Measurements from ENCODE around the gene GEMIN7. TPM values are rescaled to one million over a fixed set of nuclear protein-coding genes. Genes with fewer than 3 reads are reported as not detected.

Gene GEMIN7
- total and polyA plus RNA-seq, 2 of the 13 experiments (the other 11 are each of a cell fraction or from before 2014, with no cell fraction given), result 24.1 to 30.6 TPM

GRCh38 chr19:45136507-45137178 is 57.6 kb downstream of the GEMIN7 start (continued):
- TF ChIP-seq ZNF687 (CRISPR knock-in tag; IDR thresholded peaks at IDR 0.05), result peak; percentile 46; the same call in 1 of the 2 replicates
- no peak for TF ChIP-seq ZNF138 (CRISPR knock-in tag; IDR thresholded peaks at IDR 0.05; ENCODE audit: low read depth)
- no peak for TF ChIP-seq ZMYM2 (CRISPR knock-in tag; IDR thresholded peaks at IDR 0.05)
- TF ChIP-seq ZNF484 (CRISPR knock-in tag; IDR thresholded peaks at IDR 0.05; ENCODE audit: borderline replicate concordance, low read depth), result no peak
- 0 out of 2 replicates have a peak, but pooled peaks have one; percentile 19 for TF ChIP-seq ZNF768 (CRISPR knock-in tag; IDR thresholded peaks at IDR 0.05)
- TF ChIP-seq ONECUT2 (CRISPR knock-in tag; IDR thresholded peaks at IDR 0.05), result no peak
- no peak for TF ChIP-seq SMC3 (IDR thresholded peaks at IDR 0.05; ENCODE audit: low read length)
- no peak for TF ChIP-seq EZH2 (conservative IDR thresholded peaks at IDR 0.05; ENCODE audit: low read depth, low read length)
- TF ChIP-seq, protein P1, sequence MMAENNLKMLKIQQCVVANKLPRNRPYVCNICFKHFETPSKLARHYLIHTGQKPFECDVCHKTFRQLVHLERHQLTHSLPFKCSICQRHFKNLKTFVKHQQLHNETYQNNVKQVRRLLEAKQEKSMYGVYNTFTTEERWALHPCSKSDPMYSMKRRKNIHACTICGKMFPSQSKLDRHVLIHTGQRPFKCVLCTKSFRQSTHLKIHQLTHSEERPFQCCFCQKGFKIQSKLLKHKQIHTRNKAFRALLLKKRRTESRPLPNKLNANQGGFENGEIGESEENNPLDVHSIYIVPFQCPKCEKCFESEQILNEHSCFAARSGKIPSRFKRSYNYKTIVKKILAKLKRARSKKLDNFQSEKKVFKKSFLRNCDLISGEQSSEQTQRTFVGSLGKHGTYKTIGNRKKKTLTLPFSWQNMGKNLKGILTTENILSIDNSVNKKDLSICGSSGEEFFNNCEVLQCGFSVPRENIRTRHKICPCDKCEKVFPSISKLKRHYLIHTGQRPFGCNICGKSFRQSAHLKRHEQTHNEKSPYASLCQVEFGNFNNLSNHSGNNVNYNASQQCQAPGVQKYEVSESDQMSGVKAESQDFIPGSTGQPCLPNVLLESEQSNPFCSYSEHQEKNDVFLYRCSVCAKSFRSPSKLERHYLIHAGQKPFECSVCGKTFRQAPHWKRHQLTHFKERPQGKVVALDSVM (CRISPR knock-in tag; IDR thresholded peaks at IDR 0.05), result peak; percentile 73
- TF ChIP-seq PATZ1 (CRISPR knock-in tag; IDR thresholded peaks at IDR 0.05), result 0 out of 2 replicates have a peak, but pooled peaks have one; percentile 17
- TF ChIP-seq TP53 (CRISPR knock-in tag; conservative IDR thresholded peaks at IDR 0.05), result no peak
- no peak for TF ChIP-seq U2AF1 (optimal IDR thresholded peaks at IDR 0.05; ENCODE audit: low read depth, low read length)
- TF ChIP-seq, protein P2, sequence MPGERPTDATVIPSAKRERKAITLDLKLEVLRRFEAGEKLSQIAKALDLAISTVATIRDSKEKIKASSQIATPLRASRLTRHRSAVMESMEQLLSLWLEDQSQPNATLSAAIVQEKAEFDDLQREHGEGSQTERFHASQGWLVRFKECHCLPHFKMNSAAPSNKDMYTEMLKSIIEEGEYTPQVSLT (CRISPR knock-in tag; IDR thresholded peaks at IDR 0.05; ENCODE audit: borderline replicate concordance, low read depth), result no peak
- peak; percentile 93 for TF ChIP-seq ZBTB38 (CRISPR knock-in tag; IDR thresholded peaks at IDR 0.05)
- TF ChIP-seq BCL6 (CRISPR knock-in tag; IDR thresholded peaks at IDR 0.05), result no peak
- TF ChIP-seq ZNF567 (CRISPR knock-in tag; IDR thresholded peaks at IDR 0.05; ENCODE audit: borderline replicate concordance), result no peak
- TF ChIP-seq MTF1 (CRISPR knock-in tag; IDR thresholded peaks at IDR 0.05), result no peak
- TF ChIP-seq STAT5B (CRISPR knock-in tag; IDR thresholded peaks at IDR 0.05), result no peak
- no peak for TF ChIP-seq PTBP1 (IDR thresholded peaks at IDR 0.05; ENCODE audit: low read depth, low read length, poor library complexity, severe bottlenecking)
- no peak for TF ChIP-seq FOSL2 (CRISPR knock-in tag; IDR thresholded peaks at IDR 0.05)
- TF ChIP-seq ZFX (CRISPR knock-in tag; IDR thresholded peaks at IDR 0.05; ENCODE audit: low read depth), result no peak
